Thyroid gland (tissue), 4 donors: ENCODE data around the gene MTFMT.

Experiments
- CTCF ChIP-seq, 6 experiments: fragments of 200-600 bp in 3 of 6; fragments of 450-650 bp in 3 of 6; sonication (generic) in 3 of 6; IDR thresholded peaks; one replicate each; pipeline ENCODE4 v1.5.1; 2016 to 2019; ENCODE audit warnings: antibody characterized with exemption in 6 of 6, mild to moderate bottlenecking in 2 of 6, inconsistent platforms in 1 of 6, moderate library complexity in 1 of 6
- POLR2A ChIP-seq, 2 donors: fragments of 450-650 bp; IDR thresholded peaks; one replicate each; pipeline ENCODE4 v1.6.1; 2017; ENCODE audit warnings: antibody characterized with exemption in 2 of 2, mild to moderate bottlenecking in 2 of 2, moderate library complexity in 1 of 2

GRCh38 chr15:64982472-64982871 lies 47.0 kb downstream of the MTFMT start:
- TF ChIP-seq CTCF (IDR thresholded peaks at IDR 0.05): no peak
- no peak for TF ChIP-seq POLR2A (IDR thresholded peaks at IDR 0.05)
